Measurements from ENCODE around the gene EHMT1. TPM values are rescaled to one million over a fixed set of nuclear protein-coding genes. Genes with fewer than 3 reads are reported as not detected.
"Not testable (repeated sequence)": the region's sequence is repeated elsewhere in the genome, so short reads cannot be mapped to it uniquely, and the experiment has no call there.

EHMT1 gene
- total and polyA plus RNA-seq, 2 donors: 37.3 to 56.9 TPM

DNA sequence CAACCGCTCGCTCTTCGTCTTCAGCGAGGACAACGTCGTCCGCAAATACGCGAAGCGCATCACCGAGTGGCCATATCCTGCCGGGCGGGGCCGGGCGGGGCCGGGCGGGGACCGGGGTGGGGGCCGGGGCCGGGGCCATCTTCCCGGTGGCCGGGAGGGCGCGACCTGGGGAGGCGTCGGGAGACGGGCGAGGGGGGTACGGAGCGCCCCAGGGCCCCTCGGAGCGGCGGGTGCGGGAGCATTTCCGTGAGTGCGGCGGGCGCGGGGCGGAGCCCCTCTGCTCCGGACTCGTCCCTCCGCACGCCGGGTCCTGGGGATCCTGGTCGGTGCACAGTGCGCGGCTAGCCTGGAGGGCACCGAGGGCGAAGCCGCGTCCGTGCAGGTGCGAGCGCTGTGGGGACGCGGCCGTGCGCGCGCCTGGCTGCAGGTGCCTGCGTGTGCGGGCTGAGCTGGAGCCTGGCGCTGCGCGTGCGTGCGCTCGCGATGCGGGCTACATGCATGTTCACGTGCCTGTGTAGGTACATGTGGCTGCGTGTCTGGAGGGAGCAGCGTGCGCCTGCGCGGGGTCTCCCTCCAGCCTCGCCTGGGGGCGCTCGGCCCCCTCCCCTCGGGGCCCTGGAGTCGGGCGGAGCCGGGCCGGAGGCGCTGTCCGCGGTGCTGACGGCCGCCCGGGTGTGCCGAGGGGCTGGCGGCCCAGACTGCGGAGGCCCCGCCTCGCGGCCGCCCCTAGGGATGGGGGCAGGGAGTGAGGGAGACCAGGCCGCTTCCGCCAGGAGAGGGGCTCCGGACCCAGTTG, 259.5 kb downstream of the EHMT1 start:
- peak; percentile 3 to 61 (median 22) for DNase-seq (ENCODE audit: low read depth in 6 of 9, low spot score in 9 of 9)
- Histone ChIP-seq H3K4me3 (ENCODE audit: low read length in 2 of 2) (peak overlapping the region in 1 of 2 donors; percentile 21), H3K9me3 (ENCODE audit: control insufficient read depth in 2 of 2, insufficient read depth in 1 of 2, low read length in 1 of 2) (peaks cover 3 to 4% of the 10 kb centered on the region in 2 donors), H3K27ac (ENCODE audit: low read depth in 1 of 2, low read length in 1 of 2) (no peak overlapping the region), H3K4me1 (ENCODE audit: control insufficient read depth in 2 of 2, insufficient read depth in 2 of 2, low read length in 2 of 2) (no peaks in the 10 kb centered on the region), H3K27me3 (ENCODE audit: control insufficient read depth in 2 of 2, insufficient read depth in 1 of 2, low read length in 1 of 2) (peaks cover 23 to 41% of the 10 kb centered on the region in 2 donors), H3K36me3 (ENCODE audit: control insufficient read depth in 2 of 2, insufficient read depth in 2 of 2, low read length in 1 of 2) (no peaks in the 10 kb centered on the region)
- 3% methylated on average over 101 of the region's 101 CpGs for WGBS

DNA sequence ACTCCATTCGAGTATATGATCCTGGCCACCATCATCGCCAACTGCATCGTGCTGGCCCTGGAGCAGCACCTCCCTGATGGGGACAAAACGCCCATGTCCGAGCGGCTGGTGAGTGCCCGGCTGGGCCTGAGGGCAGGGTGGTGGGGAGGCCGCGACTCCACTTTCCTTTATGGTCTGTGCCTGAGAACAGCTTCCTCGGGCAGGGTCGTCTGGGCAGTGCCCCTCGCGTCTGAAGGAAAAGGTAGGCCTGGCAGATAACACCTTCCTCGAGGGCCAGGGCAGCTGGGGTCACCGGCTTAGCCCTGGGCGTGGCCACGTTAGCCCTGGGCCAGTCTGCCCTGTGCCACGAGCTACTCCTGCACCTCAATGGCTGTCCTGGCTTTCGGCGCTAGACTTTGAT, 260.2 kb downstream of the EHMT1 start:
- no peak for DNase-seq (ENCODE audit: low read depth in 6 of 9, low spot score in 9 of 9)
- Histone ChIP-seq H3K4me1 (ENCODE audit: control insufficient read depth in 2 of 2, insufficient read depth in 2 of 2, low read length in 2 of 2) (no peaks in the 10 kb centered on the region), H3K4me3 (ENCODE audit: low read length in 2 of 2) (no peak overlapping the region), H3K9me3 (ENCODE audit: control insufficient read depth in 2 of 2, insufficient read depth in 1 of 2, low read length in 1 of 2) (peaks cover 3 to 4% of the 10 kb centered on the region in 2 donors), H3K27me3 (ENCODE audit: control insufficient read depth in 2 of 2, insufficient read depth in 1 of 2, low read length in 1 of 2) (peaks cover 23 to 41% of the 10 kb centered on the region in 2 donors), H3K27ac (ENCODE audit: low read depth in 1 of 2, low read length in 1 of 2) (no peak overlapping the region), H3K36me3 (ENCODE audit: control insufficient read depth in 2 of 2, insufficient read depth in 2 of 2, low read length in 1 of 2) (no peaks in the 10 kb centered on the region)
- 84% methylated on average over 20 of the region's 20 CpGs for WGBS

DNA sequence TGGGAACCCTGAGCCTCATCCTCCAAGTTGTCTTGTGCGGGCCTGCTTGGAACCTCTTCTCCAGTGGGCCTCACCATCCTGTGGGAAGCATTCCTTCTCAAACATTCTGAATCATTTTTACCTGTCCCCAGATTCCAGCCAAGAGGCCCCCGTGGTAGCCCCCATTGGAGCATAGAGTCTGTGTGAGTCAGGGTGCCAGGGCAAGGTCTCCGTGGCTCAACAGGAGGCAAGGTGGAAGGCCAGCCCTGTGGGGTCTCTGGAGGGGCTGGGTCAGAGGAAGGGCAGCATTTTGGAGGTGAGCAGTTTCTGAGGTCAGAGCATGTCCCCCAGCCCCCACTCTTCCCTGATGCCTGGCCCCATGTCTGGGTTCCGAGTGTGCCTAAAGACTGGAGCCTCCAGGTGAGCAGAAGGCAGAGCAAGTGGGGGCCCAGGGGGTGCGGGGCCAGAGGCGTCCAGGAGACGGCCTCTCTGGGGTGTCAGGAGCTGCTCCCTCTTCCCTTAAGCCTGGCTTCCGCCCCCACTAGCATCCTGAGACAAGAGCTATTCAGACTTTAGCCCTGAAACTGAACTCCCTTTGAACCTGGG, 260.9 kb downstream of the EHMT1 start:
- Histone ChIP-seq H3K27me3 (ENCODE audit: control insufficient read depth in 2 of 2, insufficient read depth in 1 of 2, low read length in 1 of 2) (peaks cover 23 to 41% of the 10 kb centered on the region in 2 donors), H3K27ac (ENCODE audit: low read depth in 1 of 2, low read length in 1 of 2) (no peak overlapping the region), H3K9me3 (ENCODE audit: control insufficient read depth in 2 of 2, insufficient read depth in 1 of 2, low read length in 1 of 2) (peaks cover 3 to 4% of the 10 kb centered on the region in 2 donors), H3K36me3 (ENCODE audit: control insufficient read depth in 2 of 2, insufficient read depth in 2 of 2, low read length in 1 of 2) (no peaks in the 10 kb centered on the region), H3K4me1 (ENCODE audit: control insufficient read depth in 2 of 2, insufficient read depth in 2 of 2, low read length in 2 of 2) (no peaks in the 10 kb centered on the region), H3K4me3 (ENCODE audit: low read length in 2 of 2) (no peak overlapping the region)
- WGBS: 95% methylated on average over 8 of the region's 8 CpGs
- no peak for DNase-seq (ENCODE audit: low read depth in 6 of 9, low spot score in 9 of 9)

DNA sequence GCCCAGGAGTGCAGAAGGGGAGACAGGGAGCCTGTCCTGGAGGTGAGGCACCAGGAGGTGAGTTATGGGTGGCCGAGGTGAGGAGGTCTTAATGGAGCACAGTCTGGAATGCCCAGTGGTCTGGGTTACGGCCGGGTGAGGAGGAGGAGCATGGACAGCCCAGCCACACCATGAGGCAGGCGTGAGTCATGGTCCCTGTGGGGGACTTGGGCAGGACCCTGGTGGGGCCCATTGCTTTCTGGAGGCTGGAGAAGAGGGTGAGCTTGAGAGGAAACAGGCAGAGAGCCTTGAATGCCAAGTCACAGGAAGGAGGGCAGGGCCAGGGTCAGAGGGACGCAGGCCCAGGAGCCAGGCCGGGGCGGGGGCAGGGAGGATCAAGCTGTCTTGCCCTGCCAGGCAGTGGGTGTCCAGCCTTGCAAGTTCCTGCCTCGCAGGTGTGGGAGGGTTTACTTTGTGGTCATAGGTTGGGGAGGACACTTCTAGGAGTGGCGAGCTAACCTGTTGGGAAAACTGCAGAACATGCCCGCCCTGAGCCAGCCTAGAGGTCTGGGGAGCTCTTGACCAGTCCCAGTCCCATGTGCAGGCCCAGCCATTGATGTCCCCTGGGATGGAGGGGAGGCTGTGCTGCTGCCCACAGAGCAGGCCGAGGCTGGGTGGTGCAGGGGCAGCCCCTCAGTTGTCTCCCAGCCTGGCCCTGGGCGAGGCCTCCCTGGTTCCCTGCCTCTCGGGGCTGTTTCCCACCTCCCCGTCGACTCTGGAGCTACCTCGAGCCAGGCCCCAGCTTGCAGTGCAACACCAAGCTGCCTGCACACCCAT, 261.6 kb downstream of the EHMT1 start:
- WGBS: 88% methylated on average over 16 of the region's 16 CpGs
- Histone ChIP-seq H3K27me3 (ENCODE audit: control insufficient read depth in 2 of 2, insufficient read depth in 1 of 2, low read length in 1 of 2) (peaks cover 23 to 37% of the 10 kb centered on the region in 2 donors), H3K4me1 (ENCODE audit: control insufficient read depth in 2 of 2, insufficient read depth in 2 of 2, low read length in 2 of 2) (no peaks in the 10 kb centered on the region), H3K4me3 (ENCODE audit: low read length in 2 of 2) (no peak overlapping the region), H3K27ac (ENCODE audit: low read depth in 1 of 2, low read length in 1 of 2) (no peak overlapping the region), H3K9me3 (ENCODE audit: control insufficient read depth in 2 of 2, insufficient read depth in 1 of 2, low read length in 1 of 2) (peaks cover 3 to 4% of the 10 kb centered on the region in 2 donors), H3K36me3 (ENCODE audit: control insufficient read depth in 2 of 2, insufficient read depth in 2 of 2, low read length in 1 of 2) (no peaks in the 10 kb centered on the region)
- DNase-seq (ENCODE audit: low read depth in 6 of 9, low spot score in 9 of 9): no peak

DNA sequence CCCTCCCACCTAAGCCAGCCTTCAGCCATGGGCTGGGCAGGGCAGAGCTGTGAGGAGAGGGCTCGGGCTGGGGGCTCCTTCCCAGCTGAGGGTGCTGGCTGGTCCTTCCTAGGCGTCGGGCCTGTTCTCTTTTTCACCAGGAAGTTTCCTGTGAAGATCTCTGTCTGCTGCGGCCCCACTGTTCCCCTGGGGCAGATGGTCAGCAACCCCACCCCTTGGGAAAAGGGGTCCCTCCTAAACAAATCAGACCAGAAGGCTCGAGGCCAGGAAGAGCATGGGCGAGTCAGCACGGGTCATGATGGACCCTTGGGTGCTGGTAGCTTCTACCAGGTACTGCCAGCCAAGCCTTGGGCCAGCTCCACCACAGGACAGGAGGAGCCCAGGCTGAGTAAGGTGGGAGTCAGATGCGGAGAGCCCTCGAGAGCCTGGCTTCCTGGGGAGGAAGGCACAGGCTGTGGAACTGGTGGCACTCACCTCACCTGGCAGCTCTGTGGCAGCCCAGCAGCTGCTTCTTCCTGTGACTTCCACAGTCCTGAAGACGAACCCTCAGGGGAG, 262.2 kb downstream of the EHMT1 start:
- Histone ChIP-seq H3K9me3 (ENCODE audit: control insufficient read depth in 2 of 2, insufficient read depth in 1 of 2, low read length in 1 of 2) (peaks cover 3 to 4% of the 10 kb centered on the region in 2 donors), H3K4me3 (ENCODE audit: low read length in 2 of 2) (no peak overlapping the region), H3K27me3 (ENCODE audit: control insufficient read depth in 2 of 2, insufficient read depth in 1 of 2, low read length in 1 of 2) (peaks cover 23 to 30% of the 10 kb centered on the region in 2 donors), H3K4me1 (ENCODE audit: control insufficient read depth in 2 of 2, insufficient read depth in 2 of 2, low read length in 2 of 2) (no peaks in the 10 kb centered on the region), H3K36me3 (ENCODE audit: control insufficient read depth in 2 of 2, insufficient read depth in 2 of 2, low read length in 1 of 2) (no peaks in the 10 kb centered on the region), H3K27ac (ENCODE audit: low read depth in 1 of 2, low read length in 1 of 2) (no peak overlapping the region)
- DNase-seq (ENCODE audit: low read depth in 6 of 9, low spot score in 9 of 9): no peak
- 89% methylated on average over 10 of the region's 10 CpGs for WGBS

DNA sequence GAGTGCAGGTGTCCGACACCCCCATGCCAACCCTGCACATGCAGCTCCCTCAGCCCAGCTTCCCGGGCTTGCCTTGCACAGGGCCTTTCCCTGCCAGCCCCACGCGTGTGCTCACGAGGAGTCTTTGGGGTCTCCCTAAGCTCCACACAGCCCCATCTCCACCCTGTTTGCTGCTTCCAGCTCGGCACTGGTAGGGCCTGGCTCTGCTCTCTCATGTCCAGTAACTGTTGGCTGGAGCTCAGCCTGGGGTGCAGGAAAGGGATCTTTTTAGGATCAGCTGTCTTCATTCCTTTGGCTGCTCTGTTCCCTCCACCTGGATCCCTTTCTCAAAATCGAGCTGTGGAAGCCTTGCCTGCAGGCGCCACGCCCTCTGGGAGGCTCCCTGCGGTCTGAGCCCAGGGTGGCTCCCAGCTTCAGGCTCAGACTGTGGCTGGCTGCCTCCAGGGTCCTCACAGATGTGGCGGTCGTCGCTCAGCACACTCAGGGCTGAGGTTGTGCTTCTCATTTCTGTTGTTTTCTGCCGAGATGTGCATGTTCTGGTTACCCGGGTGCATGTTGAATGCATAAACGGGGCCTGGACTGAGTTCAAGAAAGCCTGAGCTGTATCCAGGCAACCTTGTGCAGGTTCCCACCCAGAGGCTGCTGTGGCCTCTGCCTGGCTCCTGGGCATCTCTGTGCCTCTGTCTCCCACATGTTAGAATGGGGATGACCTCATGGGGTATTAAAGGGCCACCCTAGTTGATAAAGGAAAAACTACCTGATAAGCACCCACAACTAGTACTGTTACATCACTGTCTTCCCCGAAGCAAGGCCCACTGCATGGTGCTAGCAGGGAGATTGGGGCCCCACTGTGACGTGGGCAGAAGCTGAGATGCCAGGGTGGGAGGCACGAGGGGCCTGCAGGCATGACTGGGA, 263.0 kb downstream of the EHMT1 start:
- no peak overlapping the region for H3K27ac ChIP-seq (ENCODE audit: low read depth in 1 of 2, low read length in 1 of 2)
- peaks cover 1 to 2% of the 10 kb centered on the region in 2 donors for H3K9me3 ChIP-seq (ENCODE audit: control insufficient read depth in 2 of 2, insufficient read depth in 1 of 2, low read length in 1 of 2)
- 84% methylated on average over 19 of the region's 19 CpGs for WGBS
- H3K4me1 ChIP-seq (ENCODE audit: control insufficient read depth in 2 of 2, insufficient read depth in 2 of 2, low read length in 2 of 2): no peaks in the 10 kb centered on the region
- no peak overlapping the region for H3K4me3 ChIP-seq (ENCODE audit: low read length in 2 of 2)
- peaks cover 20 to 22% of the 10 kb centered on the region in 2 donors for H3K27me3 ChIP-seq (ENCODE audit: control insufficient read depth in 2 of 2, insufficient read depth in 1 of 2, low read length in 1 of 2)
- no peaks in the 10 kb centered on the region for H3K36me3 ChIP-seq (ENCODE audit: control insufficient read depth in 2 of 2, insufficient read depth in 2 of 2, low read length in 1 of 2)
- DNase-seq (ENCODE audit: low read depth in 6 of 9, low spot score in 9 of 9): no peak

DNA sequence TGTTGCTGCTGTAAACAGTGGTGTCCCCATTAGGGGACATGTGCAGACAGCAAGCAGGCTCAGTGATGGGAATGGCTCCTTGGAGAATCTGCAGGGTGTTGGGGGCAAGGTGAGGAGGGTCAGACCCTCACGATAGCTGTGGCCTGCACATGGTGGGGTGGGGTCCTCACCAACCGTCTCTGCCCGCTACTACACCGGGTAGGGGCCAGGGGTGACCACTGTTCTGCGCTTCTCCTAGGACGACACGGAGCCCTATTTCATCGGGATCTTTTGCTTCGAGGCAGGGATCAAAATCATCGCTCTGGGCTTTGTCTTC, 263.7 kb downstream of the EHMT1 start:
- Histone ChIP-seq H3K36me3 (ENCODE audit: control insufficient read depth in 2 of 2, insufficient read depth in 2 of 2, low read length in 1 of 2) (no peaks in the 10 kb centered on the region), H3K9me3 (ENCODE audit: control insufficient read depth in 2 of 2, insufficient read depth in 1 of 2, low read length in 1 of 2) (no peaks in the 10 kb centered on the region), H3K4me1 (ENCODE audit: control insufficient read depth in 2 of 2, insufficient read depth in 2 of 2, low read length in 2 of 2) (no peaks in the 10 kb centered on the region), H3K4me3 (ENCODE audit: low read length in 2 of 2) (no peak overlapping the region), H3K27ac (ENCODE audit: low read depth in 1 of 2, low read length in 1 of 2) (no peak overlapping the region), H3K27me3 (ENCODE audit: control insufficient read depth in 2 of 2, insufficient read depth in 1 of 2, low read length in 1 of 2) (peaks cover 14 to 19% of the 10 kb centered on the region in 2 donors)
- DNase-seq (ENCODE audit: low read depth in 6 of 9, low spot score in 9 of 9): no peak
- 94% methylated on average over 10 of the region's 10 CpGs for WGBS

DNA sequence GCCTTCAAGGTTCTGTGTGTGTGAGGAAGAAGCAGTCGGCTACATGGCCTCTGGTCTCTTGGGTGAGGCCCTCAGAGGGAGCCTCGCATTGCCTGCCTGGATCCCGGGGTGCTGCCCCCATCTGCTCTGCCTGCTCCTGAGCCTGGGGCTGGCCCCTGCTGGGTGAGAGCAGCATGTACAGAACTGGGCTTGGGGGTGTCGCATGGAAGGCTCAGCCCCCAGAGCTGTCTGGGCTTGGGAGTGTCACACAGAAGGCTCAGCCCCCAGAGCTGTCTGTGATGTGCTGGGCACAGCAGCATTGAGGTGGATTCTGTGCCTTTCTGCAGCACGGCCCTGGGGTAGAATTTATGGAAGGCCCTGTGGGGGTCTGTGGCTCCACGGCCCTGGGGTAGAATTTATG, 265.2 kb downstream of the EHMT1 start:
- WGBS: 98% methylated on average over 2 of the region's 6 CpGs
- DNase-seq (ENCODE audit: low read depth in 6 of 9, low spot score in 9 of 9); H3K4me3 ChIP-seq (ENCODE audit: low read length in 2 of 2): not testable (repeated sequence)

More for the DNA sequence above, 265.2 kb downstream of the EHMT1 start:
- H3K9me3 ChIP-seq (ENCODE audit: control insufficient read depth in 2 of 2, insufficient read depth in 1 of 2, low read length in 1 of 2); H3K27ac ChIP-seq (ENCODE audit: low read depth in 1 of 2, low read length in 1 of 2); H3K36me3 ChIP-seq (ENCODE audit: control insufficient read depth in 2 of 2, insufficient read depth in 2 of 2, low read length in 1 of 2); H3K4me1 ChIP-seq (ENCODE audit: control insufficient read depth in 2 of 2, insufficient read depth in 2 of 2, low read length in 2 of 2): not testable (repeated sequence)
- peaks cover 4 to 11% of the 10 kb centered on the region in 2 donors for H3K27me3 ChIP-seq (ENCODE audit: control insufficient read depth in 2 of 2, insufficient read depth in 1 of 2, low read length in 1 of 2)
